Hepatic stellate cell (primary cell): Measurements from ENCODE around the gene DGLUCY.
"Not testable (repeated sequence)": the region's sequence is repeated elsewhere in the genome, so short reads cannot be mapped to it uniquely, and the experiment has no call there.

Source experiments
- DNase-seq: peaks from one replicate; pipeline ENCODE4 v3.0.0; 2011; ENCODE audit warnings: low spot score

DGLUCY gene

GRCh38 chr14:91169951-91170350 lies 56.1 kb downstream of the DGLUCY start:
- no peak for DNase-seq

- no peak for DNase-seq
These were observed 56.7 kb downstream of the DGLUCY start for GRCh38 chr14:91170504-91171121.

GRCh38 chr14:91171291-91171690 lies 57.4 kb downstream of the DGLUCY start:
- no peak for DNase-seq

- DNase-seq, result peak; percentile 79
These were observed 59.4 kb downstream of the DGLUCY start for GRCh38 chr14:91173221-91173670.

- no peak for DNase-seq
These were observed 60.0 kb downstream of the DGLUCY start for GRCh38 chr14:91173904-91174303.

- no peak for DNase-seq
These were observed 61.7 kb downstream of the DGLUCY start for GRCh38 chr14:91175291-91176201.

GRCh38 chr14:91177073-91178034 lies 63.5 kb downstream of the DGLUCY start:
- DNase-seq, result peak; percentile 66

- DNase-seq, result no peak
These were observed 66.7 kb downstream of the DGLUCY start for GRCh38 chr14:91180611-91181010.

- DNase-seq, result not testable (repeated sequence)
These were observed 68.9 kb downstream of the DGLUCY start for GRCh38 chr14:91182753-91183152.

- DNase-seq, result no peak
These were observed 70.7 kb downstream of the DGLUCY start for GRCh38 chr14:91184559-91184958.

- no peak for DNase-seq
These were observed 71.8 kb downstream of the DGLUCY start for GRCh38 chr14:91185721-91186120.

- peak; percentile 59 for DNase-seq
These were observed 72.7 kb downstream of the DGLUCY start for GRCh38 chr14:91186515-91187066.

- DNase-seq, result no peak
These were observed 73.4 kb downstream of the DGLUCY start for GRCh38 chr14:91187271-91187670.

GRCh38 chr14:91190853-91191252 lies 77.0 kb downstream of the DGLUCY start:
- no peak for DNase-seq

- no peak for DNase-seq
These were observed 79.2 kb downstream of the DGLUCY start for GRCh38 chr14:91193069-91193468.

GRCh38 chr14:91195881-91196280 lies 82.0 kb downstream of the DGLUCY start:
- no peak for DNase-seq

GRCh38 chr14:91197631-91198030 lies 83.8 kb downstream of the DGLUCY start:
- no peak for DNase-seq

- DNase-seq, result not testable (repeated sequence)
These were observed 86.9 kb downstream of the DGLUCY start for GRCh38 chr14:91200802-91201201.

GRCh38 chr14:91202234-91202974 lies 88.5 kb downstream of the DGLUCY start:
- DNase-seq, result no peak

GRCh38 chr14:91204657-91205056 lies 90.8 kb downstream of the DGLUCY start:
- DNase-seq, result no peak

- DNase-seq, result no peak
These were observed 91.6 kb downstream of the DGLUCY start for GRCh38 chr14:91205459-91205858.
